Lower leg skin (tissue), 3 donors: Measurements from ENCODE around the gene NECTIN1.

ENCODE experiments used
- POLR2A ChIP-seq, 2 donors: fragments of 450-650 bp; IDR thresholded peaks; one replicate each; pipeline ENCODE4 v1.6.1; 2016 to 2017; ENCODE audit warnings: antibody characterized with exemption in 2 of 2, mild to moderate bottlenecking in 1 of 2, moderate library complexity in 1 of 2
- TF ChIP-seq, protein P1 (sequence below), 3 donors: fragments of 450-650 bp; IDR thresholded peaks; one replicate each; pipeline ENCODE4 v1.5.1; 2016; ENCODE audit warnings: antibody characterized with exemption in 3 of 3, mild to moderate bottlenecking in 3 of 3, moderate library complexity in 2 of 3

DNA sequence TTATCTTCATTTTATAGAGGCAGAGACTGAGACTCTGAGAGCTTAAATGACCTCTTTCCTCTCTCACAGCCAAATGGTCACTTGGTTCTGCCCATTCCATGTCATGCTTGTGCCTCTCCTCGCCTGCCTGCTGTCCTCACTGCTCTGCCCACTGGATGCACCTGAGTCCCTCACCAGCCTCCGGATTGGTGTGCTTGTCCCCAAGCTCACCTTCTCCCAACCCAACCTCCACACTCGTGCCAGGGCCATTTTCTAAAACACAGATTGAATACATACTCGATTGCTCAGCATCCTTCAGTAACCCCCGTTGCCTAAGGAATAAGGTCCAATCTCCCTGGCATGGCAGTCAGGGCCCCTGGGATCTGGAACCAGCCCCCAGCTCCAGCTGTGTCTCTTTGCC, 28.4 kb upstream of the NECTIN1 start:
- TF ChIP-seq, protein P1, sequence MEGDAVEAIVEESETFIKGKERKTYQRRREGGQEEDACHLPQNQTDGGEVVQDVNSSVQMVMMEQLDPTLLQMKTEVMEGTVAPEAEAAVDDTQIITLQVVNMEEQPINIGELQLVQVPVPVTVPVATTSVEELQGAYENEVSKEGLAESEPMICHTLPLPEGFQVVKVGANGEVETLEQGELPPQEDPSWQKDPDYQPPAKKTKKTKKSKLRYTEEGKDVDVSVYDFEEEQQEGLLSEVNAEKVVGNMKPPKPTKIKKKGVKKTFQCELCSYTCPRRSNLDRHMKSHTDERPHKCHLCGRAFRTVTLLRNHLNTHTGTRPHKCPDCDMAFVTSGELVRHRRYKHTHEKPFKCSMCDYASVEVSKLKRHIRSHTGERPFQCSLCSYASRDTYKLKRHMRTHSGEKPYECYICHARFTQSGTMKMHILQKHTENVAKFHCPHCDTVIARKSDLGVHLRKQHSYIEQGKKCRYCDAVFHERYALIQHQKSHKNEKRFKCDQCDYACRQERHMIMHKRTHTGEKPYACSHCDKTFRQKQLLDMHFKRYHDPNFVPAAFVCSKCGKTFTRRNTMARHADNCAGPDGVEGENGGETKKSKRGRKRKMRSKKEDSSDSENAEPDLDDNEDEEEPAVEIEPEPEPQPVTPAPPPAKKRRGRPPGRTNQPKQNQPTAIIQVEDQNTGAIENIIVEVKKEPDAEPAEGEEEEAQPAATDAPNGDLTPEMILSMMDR (IDR thresholded peaks at IDR 0.05), result no peak
- no peak for TF ChIP-seq POLR2A (IDR thresholded peaks at IDR 0.05)
